ENCODE data around the gene KIF1B. TPM values are rescaled to one million over a fixed set of nuclear protein-coding genes. Genes with fewer than 3 reads are reported as not detected.

KIF1B gene
- total RNA-seq, 4 donors from 2014 or later = 46.0 to 88.0 (median 51.2) TPM

DNA sequence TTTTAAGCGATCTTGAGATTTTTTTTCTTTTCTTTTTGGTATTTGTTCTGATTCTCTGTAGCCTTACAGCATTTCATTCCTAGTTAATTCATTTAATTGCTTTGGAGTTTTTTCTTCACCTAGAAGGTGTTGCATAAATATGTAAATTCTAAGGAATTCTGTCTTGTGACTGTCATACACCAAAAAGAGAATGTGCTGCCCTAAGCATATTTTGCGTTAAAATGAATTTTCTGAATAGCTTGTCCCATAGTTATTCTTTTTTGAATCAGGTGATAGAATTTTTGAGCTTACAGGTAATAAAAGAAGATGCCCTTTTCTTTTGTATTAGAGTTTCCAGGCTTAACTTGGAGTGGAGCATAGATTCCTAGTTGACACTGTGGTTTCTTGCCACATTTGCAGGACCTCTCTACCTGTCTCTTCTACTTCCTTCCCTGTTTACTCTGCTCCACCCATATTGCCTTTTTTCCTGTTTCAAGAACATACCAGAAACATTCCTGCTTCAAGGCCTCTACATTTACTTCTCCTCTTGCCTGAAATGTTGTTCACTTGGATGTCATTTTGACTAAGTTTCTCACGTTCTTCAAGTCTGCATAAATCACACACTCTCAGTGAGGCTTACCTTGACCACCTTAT is 53.2 kb downstream of the KIF1B start:
- Histone ChIP-seq H3K4me3 (no peak overlapping the region), H3K36me3 (peaks cover 57% of the 10 kb centered on the region), H3K9me3 (no peaks in the 10 kb centered on the region), H3K4me1 (peaks cover 5% of the 10 kb centered on the region), H3K27me3 (no peaks in the 10 kb centered on the region), H3K27ac (no peak overlapping the region)
- WGBS = 68% methylated on average over 3 of the region's 3 CpGs
- TF ChIP-seq POLR2A (IDR thresholded peaks at IDR 0.05) = no peak
- TF ChIP-seq POLR2AphosphoS5 (IDR thresholded peaks at IDR 0.05) = no peak
- TF ChIP-seq, protein P1, sequence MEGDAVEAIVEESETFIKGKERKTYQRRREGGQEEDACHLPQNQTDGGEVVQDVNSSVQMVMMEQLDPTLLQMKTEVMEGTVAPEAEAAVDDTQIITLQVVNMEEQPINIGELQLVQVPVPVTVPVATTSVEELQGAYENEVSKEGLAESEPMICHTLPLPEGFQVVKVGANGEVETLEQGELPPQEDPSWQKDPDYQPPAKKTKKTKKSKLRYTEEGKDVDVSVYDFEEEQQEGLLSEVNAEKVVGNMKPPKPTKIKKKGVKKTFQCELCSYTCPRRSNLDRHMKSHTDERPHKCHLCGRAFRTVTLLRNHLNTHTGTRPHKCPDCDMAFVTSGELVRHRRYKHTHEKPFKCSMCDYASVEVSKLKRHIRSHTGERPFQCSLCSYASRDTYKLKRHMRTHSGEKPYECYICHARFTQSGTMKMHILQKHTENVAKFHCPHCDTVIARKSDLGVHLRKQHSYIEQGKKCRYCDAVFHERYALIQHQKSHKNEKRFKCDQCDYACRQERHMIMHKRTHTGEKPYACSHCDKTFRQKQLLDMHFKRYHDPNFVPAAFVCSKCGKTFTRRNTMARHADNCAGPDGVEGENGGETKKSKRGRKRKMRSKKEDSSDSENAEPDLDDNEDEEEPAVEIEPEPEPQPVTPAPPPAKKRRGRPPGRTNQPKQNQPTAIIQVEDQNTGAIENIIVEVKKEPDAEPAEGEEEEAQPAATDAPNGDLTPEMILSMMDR (IDR thresholded peaks at IDR 0.05) = no peak
- TF ChIP-seq EP300 (IDR thresholded peaks at IDR 0.05) = no peak
- DNase-seq (ENCODE audit: low spot score in 2 of 2) = no peak

DNA sequence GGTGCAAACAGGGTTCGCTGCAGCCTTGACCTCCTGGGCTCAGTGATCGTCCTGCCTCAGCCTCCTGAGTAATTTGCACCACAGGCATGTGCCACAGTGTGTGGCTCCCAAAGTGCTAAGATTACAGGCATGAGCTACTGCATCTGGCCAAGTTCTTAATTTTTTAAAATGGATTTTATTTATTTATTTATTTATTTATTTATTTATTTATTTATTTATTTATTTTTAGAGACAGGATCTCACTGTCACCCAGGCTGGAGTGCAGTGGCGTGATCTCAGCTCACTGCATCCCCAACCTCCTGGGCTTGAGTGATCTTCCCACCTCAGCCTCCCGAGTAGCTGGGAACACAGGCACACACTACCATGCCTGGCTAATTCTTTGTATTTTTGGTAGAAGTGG is 54.7 kb downstream of the KIF1B start:
- TF ChIP-seq EP300 (IDR thresholded peaks at IDR 0.05) = no peak
- DNase-seq (ENCODE audit: low spot score in 2 of 2) = no peak
- no peak overlapping the region for H3K27ac ChIP-seq
- no peak overlapping the region for H3K4me3 ChIP-seq
- no peaks in the 10 kb centered on the region for H3K27me3 ChIP-seq
- H3K36me3 ChIP-seq = peaks cover 49% of the 10 kb centered on the region
- H3K9me3 ChIP-seq = no peaks in the 10 kb centered on the region
- peaks cover 4% of the 10 kb centered on the region for H3K4me1 ChIP-seq
- WGBS = 93% methylated on average over 4 of the region's 4 CpGs

DNA sequence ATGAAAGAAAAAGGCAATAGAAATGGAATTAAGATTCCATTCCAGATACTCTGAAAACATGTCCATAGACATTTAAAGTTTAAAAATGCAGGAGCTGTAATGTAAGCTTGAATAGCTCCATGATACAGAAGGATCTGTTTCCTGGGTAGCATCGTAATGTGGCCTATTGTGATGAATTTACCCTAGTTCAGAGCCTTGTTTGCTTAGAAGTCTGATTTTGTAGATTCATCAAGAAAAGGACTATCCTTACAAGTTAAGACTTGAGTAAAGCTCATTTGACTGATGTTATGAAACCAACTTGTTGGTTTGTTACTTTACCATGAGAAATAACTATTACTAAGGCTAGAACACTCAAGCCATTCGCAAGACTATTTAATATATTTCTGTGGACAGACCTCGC is 55.5 kb downstream of the KIF1B start:
- TF ChIP-seq, protein P1 (IDR thresholded peaks at IDR 0.05) = no peak
- TF ChIP-seq POLR2A (IDR thresholded peaks at IDR 0.05) (no peak), POLR2AphosphoS5 (IDR thresholded peaks at IDR 0.05) (no peak), EP300 (IDR thresholded peaks at IDR 0.05) (no peak)
- 75% methylated on average over 3 of the region's 3 CpGs for WGBS
- H3K27me3 ChIP-seq = no peaks in the 10 kb centered on the region
- peaks cover 4% of the 10 kb centered on the region for H3K4me1 ChIP-seq
- no peak overlapping the region for H3K27ac ChIP-seq
- no peaks in the 10 kb centered on the region for H3K9me3 ChIP-seq
- peaks cover 42% of the 10 kb centered on the region for H3K36me3 ChIP-seq
- no peak for DNase-seq (ENCODE audit: low spot score in 2 of 2)
- no peak overlapping the region for H3K4me3 ChIP-seq

DNA sequence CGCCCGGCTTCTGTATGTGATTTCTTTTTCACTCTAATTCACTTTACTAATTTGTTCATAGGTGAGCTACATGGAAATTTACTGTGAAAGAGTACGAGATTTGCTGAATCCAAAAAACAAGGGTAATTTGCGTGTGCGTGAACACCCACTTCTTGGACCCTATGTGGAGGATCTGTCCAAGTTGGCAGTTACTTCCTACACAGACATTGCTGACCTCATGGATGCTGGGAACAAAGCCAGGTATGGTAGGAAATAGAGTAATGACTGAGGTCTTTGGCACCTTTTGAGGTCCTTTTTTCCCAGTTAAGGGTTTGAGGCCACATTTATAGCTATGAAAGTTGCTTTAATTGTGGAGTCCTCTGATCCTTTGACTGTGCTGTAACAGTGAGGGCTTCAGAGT is 56.9 kb downstream of the KIF1B start:
- no peak for DNase-seq (ENCODE audit: low spot score in 2 of 2)
- 93% methylated on average over 5 of the region's 5 CpGs for WGBS
- peaks cover 4% of the 10 kb centered on the region for H3K4me1 ChIP-seq

DNA sequence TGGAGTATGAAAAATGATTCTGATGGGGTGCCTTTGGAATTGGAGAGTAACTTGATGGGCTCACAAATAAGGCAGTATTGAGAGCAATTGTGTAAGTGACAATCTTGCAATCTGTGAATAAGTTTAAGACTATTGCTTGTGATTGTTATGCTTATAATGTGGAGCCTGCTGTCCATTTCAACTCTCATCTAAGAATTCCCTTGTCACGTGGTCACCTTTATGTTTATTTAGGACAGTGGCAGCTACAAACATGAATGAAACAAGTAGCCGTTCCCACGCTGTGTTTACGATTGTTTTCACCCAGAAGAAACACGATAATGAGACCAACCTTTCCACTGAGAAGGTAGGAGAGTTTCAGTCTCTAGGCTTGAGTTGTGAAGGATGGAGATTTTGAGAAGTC is 57.6 kb downstream of the KIF1B start:
- WGBS = 95% methylated on average over 5 of the region's 5 CpGs

More for the DNA sequence above, 56.9 kb downstream of the KIF1B start:
- H3K27me3 ChIP-seq = no peaks in the 10 kb centered on the region
- no peak overlapping the region for H3K4me3 ChIP-seq
- H3K27ac ChIP-seq = no peak overlapping the region
- H3K9me3 ChIP-seq = no peaks in the 10 kb centered on the region
- H3K36me3 ChIP-seq = peaks cover 42% of the 10 kb centered on the region
- TF ChIP-seq EP300 (IDR thresholded peaks at IDR 0.05) (no peak), POLR2AphosphoS5 (IDR thresholded peaks at IDR 0.05) (no peak)
- TF ChIP-seq, protein P1 (IDR thresholded peaks at IDR 0.05) = no peak

More for the DNA sequence above, 57.6 kb downstream of the KIF1B start:
- Histone ChIP-seq H3K27ac (no peak overlapping the region), H3K4me1 (peaks cover 4% of the 10 kb centered on the region), H3K36me3 (peaks cover 39% of the 10 kb centered on the region), H3K4me3 (no peak overlapping the region), H3K9me3 (no peaks in the 10 kb centered on the region), H3K27me3 (no peaks in the 10 kb centered on the region)
- no peak for DNase-seq (ENCODE audit: low spot score in 2 of 2)
- TF ChIP-seq POLR2AphosphoS5 (IDR thresholded peaks at IDR 0.05) (no peak), POLR2A (IDR thresholded peaks at IDR 0.05) (no peak), EP300 (IDR thresholded peaks at IDR 0.05) (no peak)
- TF ChIP-seq, protein P1 (IDR thresholded peaks at IDR 0.05) = no peak
